ENCODE measurements around the gene CEP41. TPM values are rescaled to one million over a fixed set of nuclear protein-coding genes. Genes with fewer than 3 reads are reported as not detected.

The CEP41 gene
- total RNA-seq, 1 donor, result 9.8 TPM

- Histone ChIP-seq H2AFZ (ENCODE audit: low read length) (no peak overlapping the region), H3K4me2 (ENCODE audit: insufficient read depth, low read length) (no peak overlapping the region), H3K9me3 (ENCODE audit: low read depth, low read length) (no peaks in the 10 kb centered on the region), H4K20me1 (ENCODE audit: insufficient read depth, low read length) (no peaks in the 10 kb centered on the region), H3K36me3 (ENCODE audit: insufficient read depth, low read length) (no peaks in the 10 kb centered on the region), H3K4me1 (ENCODE audit: insufficient read depth, low read length) (peaks cover 7% of the 10 kb centered on the region), H3K4me3 (ENCODE audit: insufficient read depth, low read length) (no peak overlapping the region), H3K27me3 (ENCODE audit: insufficient read depth, low read length) (peaks cover 6% of the 10 kb centered on the region), H3K27ac (ENCODE audit: low read depth, low read length) (no peak overlapping the region), H3K79me2 (ENCODE audit: insufficient read depth, low read length) (no peaks in the 10 kb centered on the region)
- DNase-seq (ENCODE audit: insufficient read length, low spot score, missing footprints), result no peak
- TF ChIP-seq, protein P1, sequence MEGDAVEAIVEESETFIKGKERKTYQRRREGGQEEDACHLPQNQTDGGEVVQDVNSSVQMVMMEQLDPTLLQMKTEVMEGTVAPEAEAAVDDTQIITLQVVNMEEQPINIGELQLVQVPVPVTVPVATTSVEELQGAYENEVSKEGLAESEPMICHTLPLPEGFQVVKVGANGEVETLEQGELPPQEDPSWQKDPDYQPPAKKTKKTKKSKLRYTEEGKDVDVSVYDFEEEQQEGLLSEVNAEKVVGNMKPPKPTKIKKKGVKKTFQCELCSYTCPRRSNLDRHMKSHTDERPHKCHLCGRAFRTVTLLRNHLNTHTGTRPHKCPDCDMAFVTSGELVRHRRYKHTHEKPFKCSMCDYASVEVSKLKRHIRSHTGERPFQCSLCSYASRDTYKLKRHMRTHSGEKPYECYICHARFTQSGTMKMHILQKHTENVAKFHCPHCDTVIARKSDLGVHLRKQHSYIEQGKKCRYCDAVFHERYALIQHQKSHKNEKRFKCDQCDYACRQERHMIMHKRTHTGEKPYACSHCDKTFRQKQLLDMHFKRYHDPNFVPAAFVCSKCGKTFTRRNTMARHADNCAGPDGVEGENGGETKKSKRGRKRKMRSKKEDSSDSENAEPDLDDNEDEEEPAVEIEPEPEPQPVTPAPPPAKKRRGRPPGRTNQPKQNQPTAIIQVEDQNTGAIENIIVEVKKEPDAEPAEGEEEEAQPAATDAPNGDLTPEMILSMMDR (IDR thresholded peaks at IDR 0.05; ENCODE audit: extremely low read depth, low read depth, low read length), result no peak
Observed at GRCh38 chr7:130471974-130472373, 31.2 kb upstream of the CEP41 start.

DNA sequence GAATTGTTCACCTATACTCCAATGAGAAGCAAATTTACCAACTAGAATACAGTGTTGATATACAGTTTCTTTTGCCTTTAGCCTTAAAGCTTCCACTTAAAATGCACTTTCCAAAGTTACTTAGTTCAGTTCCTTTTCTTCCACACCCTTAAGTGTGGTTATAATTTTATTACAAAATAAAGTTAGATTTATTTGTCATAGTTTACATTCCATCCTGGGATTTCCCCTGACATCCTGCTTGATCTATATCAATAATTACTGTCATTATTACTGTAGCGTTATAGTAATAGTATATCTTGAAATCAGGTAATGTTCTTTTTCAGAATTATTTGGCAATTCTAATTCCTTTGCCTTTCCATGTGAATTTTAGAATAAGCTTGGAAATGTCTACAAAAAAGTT lies 27.8 kb upstream of the CEP41 start:
- Histone ChIP-seq H3K27me3 (ENCODE audit: insufficient read depth, low read length) (peaks cover 3% of the 10 kb centered on the region), H3K36me3 (ENCODE audit: insufficient read depth, low read length) (no peaks in the 10 kb centered on the region), H4K20me1 (ENCODE audit: insufficient read depth, low read length) (no peaks in the 10 kb centered on the region), H3K79me2 (ENCODE audit: insufficient read depth, low read length) (no peaks in the 10 kb centered on the region), H3K4me3 (ENCODE audit: insufficient read depth, low read length) (no peak overlapping the region), H3K4me2 (ENCODE audit: insufficient read depth, low read length) (no peak overlapping the region), H3K9me3 (ENCODE audit: low read depth, low read length) (no peaks in the 10 kb centered on the region), H2AFZ (ENCODE audit: low read length) (no peak overlapping the region), H3K4me1 (ENCODE audit: insufficient read depth, low read length) (no peaks in the 10 kb centered on the region), H3K27ac (ENCODE audit: low read depth, low read length) (no peak overlapping the region)
- TF ChIP-seq, protein P1 (IDR thresholded peaks at IDR 0.05; ENCODE audit: extremely low read depth, low read depth, low read length), result no peak
- DNase-seq (ENCODE audit: insufficient read length, low spot score, missing footprints), result no peak

GRCh38 chr7:130463553-130464434 lies 23.0 kb upstream of the CEP41 start:
- no peak overlapping the region for H3K4me2 ChIP-seq (ENCODE audit: insufficient read depth, low read length)
- H3K79me2 ChIP-seq (ENCODE audit: insufficient read depth, low read length), result no peaks in the 10 kb centered on the region
- H3K9me3 ChIP-seq (ENCODE audit: low read depth, low read length), result no peaks in the 10 kb centered on the region
- no peak overlapping the region for H2AFZ ChIP-seq (ENCODE audit: low read length)
- H3K36me3 ChIP-seq (ENCODE audit: insufficient read depth, low read length), result no peaks in the 10 kb centered on the region
- no peak overlapping the region for H3K27ac ChIP-seq (ENCODE audit: low read depth, low read length)
- no peaks in the 10 kb centered on the region for H4K20me1 ChIP-seq (ENCODE audit: insufficient read depth, low read length)
- no peak for DNase-seq (ENCODE audit: insufficient read length, low spot score, missing footprints)
- no peaks in the 10 kb centered on the region for H3K4me1 ChIP-seq (ENCODE audit: insufficient read depth, low read length)
- no peaks in the 10 kb centered on the region for H3K27me3 ChIP-seq (ENCODE audit: insufficient read depth, low read length)
- TF ChIP-seq, protein P1 (IDR thresholded peaks at IDR 0.05; ENCODE audit: extremely low read depth, low read depth, low read length), result no peak
- H3K4me3 ChIP-seq (ENCODE audit: insufficient read depth, low read length), result no peak overlapping the region

- Histone ChIP-seq H3K27me3 (ENCODE audit: insufficient read depth, low read length) (no peaks in the 10 kb centered on the region), H3K27ac (ENCODE audit: low read depth, low read length) (no peak overlapping the region), H3K79me2 (ENCODE audit: insufficient read depth, low read length) (no peaks in the 10 kb centered on the region), H3K4me1 (ENCODE audit: insufficient read depth, low read length) (no peaks in the 10 kb centered on the region), H3K9me3 (ENCODE audit: low read depth, low read length) (no peaks in the 10 kb centered on the region), H3K4me2 (ENCODE audit: insufficient read depth, low read length) (no peak overlapping the region), H3K36me3 (ENCODE audit: insufficient read depth, low read length) (no peaks in the 10 kb centered on the region), H4K20me1 (ENCODE audit: insufficient read depth, low read length) (no peaks in the 10 kb centered on the region), H3K4me3 (ENCODE audit: insufficient read depth, low read length) (no peak overlapping the region), H2AFZ (ENCODE audit: low read length) (no peak overlapping the region)
- DNase-seq (ENCODE audit: insufficient read length, low spot score, missing footprints), result no peak
- TF ChIP-seq, protein P1 (IDR thresholded peaks at IDR 0.05; ENCODE audit: extremely low read depth, low read depth, low read length), result no peak
Observed at GRCh38 chr7:130461272-130461671, 20.5 kb upstream of the CEP41 start.
